PC-3 (cell line): ENCODE data around the gene CNTN4.

ENCODE experiments used
- EZH2 ChIP-seq: fragments of 300-600 bp; sonication (generic); IDR thresholded peaks from one replicate; pipeline ENCODE4 v1.6.1; 2017; ENCODE audit warnings: antibody characterized with exemption, mild to moderate bottlenecking, low read length; ENCODE audit not compliant: unreplicated experiment
- EZH2phosphoT487 ChIP-seq: fragments of 300-600 bp; sonication (generic); IDR thresholded peaks from 2 replicates; pipeline ENCODE4 v1.6.1; 2018; ENCODE audit warnings: mild to moderate bottlenecking, antibody characterized with exemption, low read length, borderline replicate concordance
- TF ChIP-seq, protein P1 (sequence below): fragments of 300-600 bp; sonication (generic); conservative IDR thresholded peaks from 2 replicates; pipeline ENCODE4 v1.5.1; 2017; ENCODE audit warnings: antibody characterized with exemption, low read depth, mild to moderate bottlenecking, low read length

DNA sequence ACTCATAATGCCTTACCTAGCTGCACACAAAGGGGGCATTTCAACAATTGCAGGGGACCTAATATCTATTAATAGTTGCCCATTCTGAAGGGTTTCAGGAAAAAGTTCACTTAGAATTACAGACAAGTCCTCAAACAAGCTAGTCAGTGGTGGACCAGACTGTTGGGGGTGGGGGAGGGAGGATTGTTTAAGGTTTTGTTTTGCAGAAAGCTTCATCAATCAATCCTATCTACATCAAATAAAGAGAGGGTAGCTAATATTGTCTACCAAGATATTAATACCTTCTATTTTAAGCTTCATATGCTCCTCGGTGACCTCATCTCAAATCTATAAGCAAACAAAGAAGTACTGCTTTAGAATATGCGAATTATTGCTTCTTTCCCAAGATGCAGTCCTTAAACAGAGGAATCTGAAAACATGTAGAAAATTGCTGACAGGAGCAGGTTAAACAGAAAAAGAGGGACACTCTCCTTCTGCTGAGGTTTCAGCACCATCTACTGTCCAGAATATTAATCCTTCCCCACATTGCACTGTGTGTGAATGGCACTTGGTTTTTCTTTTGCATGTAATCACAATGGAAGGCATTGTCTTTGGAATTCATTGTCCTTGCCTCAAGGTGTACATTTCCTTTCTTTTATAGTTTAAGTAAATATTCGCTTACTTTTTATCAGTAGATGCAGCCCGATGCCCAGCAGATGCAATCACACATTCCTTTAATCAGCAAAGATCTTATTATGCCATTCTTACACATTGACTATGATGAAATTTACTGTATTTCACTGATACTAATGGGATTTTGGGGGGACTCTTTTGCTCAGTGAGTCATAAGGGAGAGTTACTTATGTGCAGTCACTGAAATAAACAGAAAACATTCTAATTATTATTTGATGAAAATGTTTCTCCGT, 916.8 kb downstream of the CNTN4 start:
- TF ChIP-seq, protein P1, sequence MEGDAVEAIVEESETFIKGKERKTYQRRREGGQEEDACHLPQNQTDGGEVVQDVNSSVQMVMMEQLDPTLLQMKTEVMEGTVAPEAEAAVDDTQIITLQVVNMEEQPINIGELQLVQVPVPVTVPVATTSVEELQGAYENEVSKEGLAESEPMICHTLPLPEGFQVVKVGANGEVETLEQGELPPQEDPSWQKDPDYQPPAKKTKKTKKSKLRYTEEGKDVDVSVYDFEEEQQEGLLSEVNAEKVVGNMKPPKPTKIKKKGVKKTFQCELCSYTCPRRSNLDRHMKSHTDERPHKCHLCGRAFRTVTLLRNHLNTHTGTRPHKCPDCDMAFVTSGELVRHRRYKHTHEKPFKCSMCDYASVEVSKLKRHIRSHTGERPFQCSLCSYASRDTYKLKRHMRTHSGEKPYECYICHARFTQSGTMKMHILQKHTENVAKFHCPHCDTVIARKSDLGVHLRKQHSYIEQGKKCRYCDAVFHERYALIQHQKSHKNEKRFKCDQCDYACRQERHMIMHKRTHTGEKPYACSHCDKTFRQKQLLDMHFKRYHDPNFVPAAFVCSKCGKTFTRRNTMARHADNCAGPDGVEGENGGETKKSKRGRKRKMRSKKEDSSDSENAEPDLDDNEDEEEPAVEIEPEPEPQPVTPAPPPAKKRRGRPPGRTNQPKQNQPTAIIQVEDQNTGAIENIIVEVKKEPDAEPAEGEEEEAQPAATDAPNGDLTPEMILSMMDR, result peak; percentile 54
- TF ChIP-seq EZH2phosphoT487, result no peak
- no peak for TF ChIP-seq EZH2
